Activated T-cell treated with anti-CD3 and anti-CD28 coated beads, Interleukin-2, amount 50 U/mL, for 24 hours (primary cell): Measurements from ENCODE around the gene TCEAL4.
"Not testable (repeated sequence)": the region's sequence is repeated elsewhere in the genome, so short reads cannot be mapped to it uniquely, and the experiment has no call there.

Experiments used
- DNase-seq: peaks from one replicate; pipeline ENCODE4 v3.0.0-alpha.2; 2020
- H3K27ac Mint-ChIP-seq: 2 replicates; pipeline ENCODE4 v1.8.0; 2020; ENCODE audit warnings: mild to moderate bottlenecking, mixed read lengths
- H3K27me3 Mint-ChIP-seq: 2 replicates; pipeline ENCODE4 v1.8.0; 2020; ENCODE audit warnings: mixed read lengths
- H3K36me3 Mint-ChIP-seq: 2 replicates; pipeline ENCODE4 v1.8.0; 2020; ENCODE audit warnings: low read depth, mixed read lengths
- H3K4me1 Mint-ChIP-seq: 2 replicates; pipeline ENCODE4 v1.8.0; 2020; ENCODE audit warnings: low read depth, mixed read lengths
- H3K4me3 Mint-ChIP-seq: 2 replicates; pipeline ENCODE4 v1.8.0; 2020; ENCODE audit warnings: mild to moderate bottlenecking, moderate library complexity, mixed read lengths
- H3K9me3 Mint-ChIP-seq: 2 replicates; pipeline ENCODE4 v1.8.0; 2020; ENCODE audit warnings: mixed read lengths

TCEAL4 gene

GRCh38 chrX:103565197-103565596, 20.1 kb upstream of the TCEAL4 start:
- Mint-ChIP-seq H3K27me3 (peaks cover 30% of the 10 kb centered on the region), H3K27ac (no peak overlapping the region), H3K36me3 (no peaks in the 10 kb centered on the region), H3K4me1 (no peaks in the 10 kb centered on the region), H3K9me3 (no peaks in the 10 kb centered on the region), H3K4me3 (no peak overlapping the region)
- DNase-seq: no peak

DNA sequence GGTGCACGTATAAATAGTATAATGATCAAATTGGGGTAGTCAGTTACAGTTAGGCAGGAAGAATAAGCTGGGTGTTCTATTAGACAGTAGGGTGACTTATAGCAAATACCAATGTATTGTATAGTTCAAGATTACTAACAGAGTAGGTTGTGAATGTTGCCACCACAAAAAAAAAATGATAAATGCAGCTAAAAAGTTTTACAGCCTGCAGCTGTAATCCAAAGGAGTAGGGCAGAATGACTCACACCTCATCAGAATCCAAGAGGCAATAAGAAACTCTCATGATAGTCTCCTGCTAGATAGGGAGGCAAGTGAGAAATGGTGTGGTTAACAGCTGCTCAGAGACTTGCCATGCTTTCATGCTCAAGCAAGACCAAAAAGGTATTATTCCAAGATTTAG, 19.6 kb upstream of the TCEAL4 start:
- DNase-seq: no peak
- Mint-ChIP-seq H3K4me3 (no peak overlapping the region), H3K27ac (no peak overlapping the region), H3K27me3 (peaks cover 30% of the 10 kb centered on the region), H3K36me3 (no peaks in the 10 kb centered on the region), H3K4me1 (no peaks in the 10 kb centered on the region), H3K9me3 (no peaks in the 10 kb centered on the region)

- DNase-seq: no peak
- Mint-ChIP-seq H3K27me3 (peaks cover 18% of the 10 kb centered on the region), H3K27ac (no peak overlapping the region), H3K4me1 (no peaks in the 10 kb centered on the region), H3K4me3 (no peak overlapping the region), H3K36me3 (no peaks in the 10 kb centered on the region), H3K9me3 (no peaks in the 10 kb centered on the region)
These were observed 14.2 kb upstream of the TCEAL4 start for GRCh38 chrX:103571121-103571520.

GRCh38 chrX:103571726-103572125, 13.6 kb upstream of the TCEAL4 start:
- no peak for DNase-seq
- no peaks in the 10 kb centered on the region for H3K9me3 Mint-ChIP-seq
- H3K27ac Mint-ChIP-seq: no peak overlapping the region
- no peak overlapping the region for H3K4me3 Mint-ChIP-seq
- no peaks in the 10 kb centered on the region for H3K36me3 Mint-ChIP-seq
- peaks cover 17% of the 10 kb centered on the region for H3K27me3 Mint-ChIP-seq
- H3K4me1 Mint-ChIP-seq: no peaks in the 10 kb centered on the region

DNA sequence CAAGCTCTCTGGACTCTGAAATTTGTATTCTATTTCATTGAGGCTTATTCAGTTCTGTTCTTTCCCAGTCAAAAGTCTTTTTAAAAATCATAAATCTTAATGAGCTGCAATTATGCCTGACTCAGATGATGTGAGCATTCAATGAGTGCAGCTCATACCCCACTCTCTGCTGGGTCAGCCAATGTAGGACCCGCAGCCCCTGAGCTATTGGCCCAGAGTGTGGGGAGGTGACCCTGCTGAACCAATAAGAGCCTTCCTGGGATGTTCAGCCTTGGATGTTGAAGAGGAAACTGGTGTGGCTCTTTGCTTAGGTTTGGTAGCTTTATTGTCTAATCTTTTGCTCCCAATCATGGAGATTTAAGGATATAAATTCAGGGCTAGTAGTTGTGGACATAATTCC, 12.1 kb upstream of the TCEAL4 start:
- no peaks in the 10 kb centered on the region for H3K36me3 Mint-ChIP-seq
- no peaks in the 10 kb centered on the region for H3K4me1 Mint-ChIP-seq
- no peaks in the 10 kb centered on the region for H3K9me3 Mint-ChIP-seq
- no peak overlapping the region for H3K27ac Mint-ChIP-seq
- DNase-seq: no peak
- H3K27me3 Mint-ChIP-seq: peaks cover 25% of the 10 kb centered on the region
- H3K4me3 Mint-ChIP-seq: no peak overlapping the region

DNA sequence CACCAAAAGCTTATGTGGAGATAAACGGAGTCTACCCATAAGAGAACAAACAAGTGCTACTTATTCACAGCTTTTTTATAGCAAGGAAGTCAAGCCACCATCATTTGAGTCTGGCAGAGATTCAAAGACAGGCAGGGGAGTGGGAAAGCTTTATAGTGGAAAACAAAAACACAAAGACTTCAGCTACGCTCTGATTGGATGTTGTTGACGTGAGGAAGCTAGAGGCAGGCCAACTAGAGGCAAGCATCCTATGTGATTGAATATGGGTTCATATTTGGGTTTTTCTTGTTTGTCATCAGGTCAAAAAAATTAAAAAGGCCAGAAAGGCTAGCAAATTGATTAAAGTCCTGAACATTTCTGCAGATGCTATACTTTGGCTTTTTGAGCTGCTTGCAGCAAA, 719 bp upstream of the TCEAL4 start:
- Mint-ChIP-seq H3K9me3 (no peaks in the 10 kb centered on the region), H3K4me3 (peak overlapping the region; percentile 86), H3K36me3 (peaks cover 7% of the 10 kb centered on the region), H3K27ac (no peak overlapping the region), H3K27me3 (peaks cover 42% of the 10 kb centered on the region), H3K4me1 (peaks cover 10% of the 10 kb centered on the region)
- DNase-seq: no peak

DNA sequence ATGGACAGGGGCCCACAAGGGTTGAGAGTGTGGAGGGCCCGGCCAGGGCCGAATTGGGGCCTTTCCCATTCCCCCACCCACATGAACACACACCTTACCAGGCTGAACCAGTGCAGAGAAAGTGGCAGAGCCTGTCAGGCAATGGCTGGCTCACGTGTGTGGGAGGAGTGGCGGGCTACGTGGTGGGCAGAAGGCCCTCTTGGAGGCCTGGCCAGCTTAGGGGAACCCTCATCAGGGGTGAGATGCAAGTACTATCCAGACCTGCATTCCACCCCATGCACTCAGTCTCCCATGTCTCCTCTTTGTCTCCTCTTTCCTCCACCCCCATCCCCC, 965 bp downstream of the TCEAL4 start:
- peak overlapping the region; percentile 86 for H3K4me3 Mint-ChIP-seq
- no peak for DNase-seq
- H3K4me1 Mint-ChIP-seq: peaks cover 14% of the 10 kb centered on the region
- H3K9me3 Mint-ChIP-seq: no peaks in the 10 kb centered on the region
- peak overlapping the region; percentile 87 for H3K27ac Mint-ChIP-seq
- H3K36me3 Mint-ChIP-seq: peaks cover 7% of the 10 kb centered on the region
- peaks cover 31% of the 10 kb centered on the region for H3K27me3 Mint-ChIP-seq

DNA sequence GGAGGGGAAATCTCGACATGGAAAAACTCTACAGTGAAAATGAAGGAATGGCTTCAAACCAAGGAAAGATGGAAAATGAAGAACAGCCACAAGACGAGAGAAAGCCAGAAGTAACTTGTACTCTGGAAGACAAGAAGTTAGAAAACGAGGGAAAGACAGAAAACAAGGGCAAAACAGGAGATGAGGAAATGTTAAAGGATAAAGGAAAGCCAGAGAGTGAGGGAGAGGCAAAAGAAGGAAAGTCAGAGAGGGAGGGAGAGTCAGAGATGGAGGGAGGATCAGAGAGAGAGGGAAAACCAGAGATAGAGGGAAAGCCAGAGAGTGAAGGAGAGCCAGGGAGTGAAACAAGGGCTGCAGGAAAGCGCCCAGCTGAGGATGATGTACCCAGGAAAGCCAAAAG, 1.3 kb downstream of the TCEAL4 start:
- peaks cover 14% of the 10 kb centered on the region for H3K4me1 Mint-ChIP-seq
- no peak for DNase-seq
- H3K9me3 Mint-ChIP-seq: no peaks in the 10 kb centered on the region
- no peak overlapping the region for H3K27ac Mint-ChIP-seq
- peaks cover 27% of the 10 kb centered on the region for H3K27me3 Mint-ChIP-seq
- peaks cover 7% of the 10 kb centered on the region for H3K36me3 Mint-ChIP-seq
- peak overlapping the region; percentile 86 for H3K4me3 Mint-ChIP-seq

- H3K36me3 Mint-ChIP-seq, H3K27me3 Mint-ChIP-seq, H3K27ac Mint-ChIP-seq, H3K9me3 Mint-ChIP-seq, H3K4me1 Mint-ChIP-seq, DNase-seq, H3K4me3 Mint-ChIP-seq: not testable (repeated sequence)
These were observed 7.0 kb downstream of the TCEAL4 start for GRCh38 chrX:103592295-103592694.

DNA sequence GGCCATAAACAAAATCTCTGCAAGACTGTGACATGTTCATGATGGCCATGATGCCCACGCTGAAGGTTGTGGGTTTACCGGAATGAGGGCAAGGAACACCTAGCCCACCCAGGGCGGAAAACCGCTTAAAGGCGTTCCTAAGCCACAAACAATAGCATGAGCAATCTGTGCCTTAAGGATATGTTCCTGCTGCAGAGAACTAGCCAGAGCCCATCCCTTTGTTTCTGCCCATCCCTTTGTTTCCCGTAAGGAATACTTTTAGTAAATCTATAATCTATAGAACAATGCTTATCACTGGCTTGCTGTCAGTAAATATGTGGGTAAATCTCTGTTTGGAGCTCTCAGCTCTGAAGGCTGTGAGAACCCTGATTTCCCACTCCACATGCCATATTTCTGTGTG, 9.9 kb downstream of the TCEAL4 start:
- H3K36me3 Mint-ChIP-seq, DNase-seq, H3K4me1 Mint-ChIP-seq, H3K4me3 Mint-ChIP-seq, H3K9me3 Mint-ChIP-seq, H3K27ac Mint-ChIP-seq, H3K27me3 Mint-ChIP-seq: not testable (repeated sequence)

- Mint-ChIP-seq H3K9me3 (no peaks in the 10 kb centered on the region), H3K36me3 (no peaks in the 10 kb centered on the region), H3K4me3 (peak within 1 kb of the TSS; percentile 76), H3K27me3 (peaks cover 51% of the 10 kb centered on the region), H3K27ac (peak within 1 kb of the TSS; percentile 60), H3K4me1 (peaks cover 4% of the 10 kb centered on the region)
- peak; percentile 62 for DNase-seq
These were observed 22.3 kb downstream of the TCEAL4 start, which contains the start of gene TCEAL3 for GRCh38 chrX:103607364-103608305. TSS of gene TCEAL3 (plus strand) at chrX:103607963. CDS start at chrX:103609065, 1,102 bp downstream.

- H3K27ac Mint-ChIP-seq: peak overlapping the region; percentile 60
- peaks cover 46% of the 10 kb centered on the region for H3K27me3 Mint-ChIP-seq
- DNase-seq: peak; percentile 37
- H3K4me1 Mint-ChIP-seq: peaks cover 4% of the 10 kb centered on the region
- no peaks in the 10 kb centered on the region for H3K9me3 Mint-ChIP-seq
- H3K36me3 Mint-ChIP-seq: no peaks in the 10 kb centered on the region
- peak overlapping the region; percentile 76 for H3K4me3 Mint-ChIP-seq
These were observed 23.1 kb downstream of the TCEAL4 start for GRCh38 chrX:103608306-103608963.

DNA sequence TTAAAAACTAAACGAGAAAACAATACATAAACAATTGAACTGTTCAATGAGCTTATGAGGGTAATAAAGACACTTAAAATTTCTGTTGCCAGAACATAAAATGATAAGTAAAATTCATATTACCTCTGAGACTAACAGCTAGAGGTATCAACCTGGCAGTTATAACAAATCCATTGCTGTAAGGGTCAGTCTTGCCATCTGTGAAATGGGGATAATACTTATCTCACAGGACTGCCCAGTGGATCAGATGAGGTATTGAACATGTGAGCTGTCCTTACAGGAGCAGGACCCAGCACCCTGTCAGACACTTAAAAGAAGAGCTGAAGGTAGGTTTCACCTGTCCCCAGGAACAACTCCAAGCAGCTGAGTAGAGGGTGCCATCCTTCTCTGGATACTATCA, 25.0 kb downstream of the TCEAL4 start:
- Mint-ChIP-seq H3K27me3 (peaks cover 39% of the 10 kb centered on the region), H3K4me1 (peaks cover 4% of the 10 kb centered on the region), H3K36me3 (no peaks in the 10 kb centered on the region), H3K27ac (no peak overlapping the region), H3K9me3 (no peaks in the 10 kb centered on the region), H3K4me3 (no peak overlapping the region)
- no peak for DNase-seq

GRCh38 chrX:103613362-103613890, 28.1 kb downstream of the TCEAL4 start:
- Mint-ChIP-seq H3K4me3 (no peak overlapping the region), H3K9me3 (no peaks in the 10 kb centered on the region), H3K36me3 (no peaks in the 10 kb centered on the region), H3K4me1 (no peaks in the 10 kb centered on the region), H3K27me3 (peaks cover 15% of the 10 kb centered on the region), H3K27ac (no peak overlapping the region)
- DNase-seq: no peak

DNA sequence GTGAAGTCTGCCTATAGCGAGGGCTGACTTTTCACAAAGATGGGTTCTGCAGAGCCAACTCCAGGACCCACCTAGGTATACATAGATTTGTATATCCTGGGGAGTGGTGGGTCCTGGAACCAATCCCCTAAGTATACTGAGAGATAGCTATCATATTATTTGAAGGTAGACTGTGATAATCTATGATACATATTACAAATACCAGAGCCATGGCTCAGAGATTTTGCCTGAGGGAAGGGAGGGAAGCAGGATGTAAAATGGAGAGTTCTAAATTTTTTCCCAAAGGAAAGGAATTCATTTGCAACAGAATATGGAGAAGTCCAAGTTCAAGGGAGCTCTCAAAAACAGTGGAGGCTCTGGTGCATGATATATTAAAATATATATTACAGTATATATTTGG, 29.7 kb downstream of the TCEAL4 start:
- no peak for DNase-seq
- Mint-ChIP-seq H3K4me1 (no peaks in the 10 kb centered on the region), H3K4me3 (no peak overlapping the region), H3K9me3 (no peaks in the 10 kb centered on the region), H3K27ac (no peak overlapping the region), H3K36me3 (no peaks in the 10 kb centered on the region), H3K27me3 (peaks cover 4% of the 10 kb centered on the region)
